ENCODE data around the gene BTG4.
A peak's percentile ranks its signal among the peaks of the same experiment; 100 is the strongest.

The BTG4 gene

DNA sequence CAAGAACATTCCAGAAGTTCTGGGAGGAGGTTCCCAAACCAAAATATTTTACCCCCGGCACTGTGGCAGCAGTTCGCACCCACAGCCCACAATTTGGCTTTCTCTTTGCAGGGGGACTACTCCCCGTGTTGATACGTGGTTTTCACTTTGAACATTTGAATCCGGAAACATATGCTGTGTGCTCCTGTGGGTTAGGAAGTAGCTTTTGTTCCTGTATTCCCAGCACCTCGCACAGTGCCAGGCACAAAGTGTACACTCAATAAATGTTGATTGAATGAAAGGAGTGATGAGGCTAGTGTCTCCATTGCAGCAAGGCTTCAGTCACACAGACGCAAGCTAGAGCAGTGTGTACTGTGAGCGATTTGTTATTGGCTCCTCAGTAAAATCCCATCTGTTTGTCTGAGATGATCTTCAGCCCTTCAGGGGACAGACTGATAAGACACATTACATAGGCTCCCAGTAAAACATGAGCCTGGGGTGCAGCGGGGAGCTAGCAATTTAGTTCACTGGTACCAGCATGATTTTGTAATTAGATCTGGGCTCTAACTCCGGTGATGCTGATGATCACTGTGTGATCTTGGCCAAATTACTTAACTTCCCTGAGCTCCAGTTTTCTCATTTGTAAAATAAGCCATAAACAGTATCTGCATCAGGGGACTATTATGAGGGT, 30.6 kb upstream of the BTG4 start:
- H3K4me3 ChIP-seq (ENCODE audit: low read depth, low read length) = no peak overlapping the region
- no peak for DNase-seq (ENCODE audit: low read depth, low spot score)
- in situ Hi-C loops (cut with HindIII; ENCODE audit: low sequenced_read_pairs) = no loop called here
- TF ChIP-seq, protein P1, sequence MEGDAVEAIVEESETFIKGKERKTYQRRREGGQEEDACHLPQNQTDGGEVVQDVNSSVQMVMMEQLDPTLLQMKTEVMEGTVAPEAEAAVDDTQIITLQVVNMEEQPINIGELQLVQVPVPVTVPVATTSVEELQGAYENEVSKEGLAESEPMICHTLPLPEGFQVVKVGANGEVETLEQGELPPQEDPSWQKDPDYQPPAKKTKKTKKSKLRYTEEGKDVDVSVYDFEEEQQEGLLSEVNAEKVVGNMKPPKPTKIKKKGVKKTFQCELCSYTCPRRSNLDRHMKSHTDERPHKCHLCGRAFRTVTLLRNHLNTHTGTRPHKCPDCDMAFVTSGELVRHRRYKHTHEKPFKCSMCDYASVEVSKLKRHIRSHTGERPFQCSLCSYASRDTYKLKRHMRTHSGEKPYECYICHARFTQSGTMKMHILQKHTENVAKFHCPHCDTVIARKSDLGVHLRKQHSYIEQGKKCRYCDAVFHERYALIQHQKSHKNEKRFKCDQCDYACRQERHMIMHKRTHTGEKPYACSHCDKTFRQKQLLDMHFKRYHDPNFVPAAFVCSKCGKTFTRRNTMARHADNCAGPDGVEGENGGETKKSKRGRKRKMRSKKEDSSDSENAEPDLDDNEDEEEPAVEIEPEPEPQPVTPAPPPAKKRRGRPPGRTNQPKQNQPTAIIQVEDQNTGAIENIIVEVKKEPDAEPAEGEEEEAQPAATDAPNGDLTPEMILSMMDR (IDR thresholded peaks at IDR 0.05; ENCODE audit: low read depth, low read length) = no peak

DNA sequence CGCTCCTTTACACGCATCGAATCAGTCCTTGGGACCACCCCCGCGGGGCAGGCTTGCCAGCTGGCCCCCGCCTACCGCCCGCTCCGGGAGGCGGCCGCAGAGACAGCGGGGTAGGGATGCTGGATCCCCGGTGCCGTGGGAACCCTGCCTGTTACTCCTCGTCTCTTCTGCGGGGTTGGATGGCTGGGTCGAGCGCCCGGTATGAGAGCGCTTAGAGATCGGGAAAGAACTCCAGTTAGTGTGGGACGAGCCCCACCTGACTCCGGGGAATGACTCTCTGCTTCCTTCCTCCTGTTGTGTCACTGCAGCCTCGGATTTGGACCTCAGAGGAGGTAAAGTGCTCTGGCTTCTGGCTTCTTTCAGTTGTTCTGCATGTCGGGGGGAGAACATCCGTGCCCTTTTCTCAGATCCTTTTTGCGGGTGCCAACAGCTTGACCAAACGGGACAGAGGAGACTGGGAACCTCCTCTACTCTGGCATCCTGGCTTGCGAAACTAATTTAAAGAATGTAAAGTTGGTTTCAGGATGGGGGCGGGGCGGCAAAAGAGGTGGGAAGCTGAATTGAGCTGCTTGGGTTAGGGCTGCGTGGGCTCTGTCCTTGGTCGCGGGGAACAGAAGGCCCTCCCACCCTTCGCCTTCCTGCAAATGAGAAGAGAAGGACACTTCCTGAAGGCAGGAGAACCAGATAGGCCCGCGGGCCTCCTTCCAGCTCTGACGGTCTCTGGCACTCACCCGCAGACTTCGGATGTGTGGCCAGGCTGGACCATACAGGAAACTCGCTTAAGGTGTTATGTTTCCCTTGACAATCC, 29.3 kb upstream of the BTG4 start:
- DNase-seq (ENCODE audit: low read depth, low spot score) = peak; percentile 82

DNA sequence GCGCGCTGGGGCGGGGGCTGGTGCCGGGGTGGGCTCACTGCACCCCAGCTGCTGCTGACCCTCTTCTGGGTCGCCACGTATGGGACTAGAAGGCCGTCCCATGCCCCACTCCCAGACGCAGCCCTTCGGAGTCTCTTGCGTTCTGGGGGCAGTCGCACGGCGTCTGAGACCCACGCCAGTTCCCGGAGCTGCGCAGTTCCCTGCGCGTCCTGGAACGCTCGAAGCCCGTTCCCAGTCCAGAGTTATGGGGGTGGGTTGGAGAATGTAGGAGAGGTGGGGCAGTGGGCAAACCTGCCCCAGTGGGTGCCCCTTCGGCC, 28.7 kb upstream of the BTG4 start:
- in situ Hi-C loops (cut with HindIII; ENCODE audit: low sequenced_read_pairs) = no loop called here
- H3K4me3 ChIP-seq (ENCODE audit: low read depth, low read length) = peak overlapping the region; percentile 67
- DNase-seq (ENCODE audit: low read depth, low spot score) = no peak
- TF ChIP-seq, protein P1 (IDR thresholded peaks at IDR 0.05; ENCODE audit: low read depth, low read length) = no peak

More for the DNA sequence above, 29.3 kb upstream of the BTG4 start:
- in situ Hi-C loops (cut with HindIII; ENCODE audit: low sequenced_read_pairs) = no loop called here
- peak overlapping the region; percentile 67 for H3K4me3 ChIP-seq (ENCODE audit: low read depth, low read length)
- TF ChIP-seq, protein P1 (IDR thresholded peaks at IDR 0.05; ENCODE audit: low read depth, low read length) = no peak

DNA sequence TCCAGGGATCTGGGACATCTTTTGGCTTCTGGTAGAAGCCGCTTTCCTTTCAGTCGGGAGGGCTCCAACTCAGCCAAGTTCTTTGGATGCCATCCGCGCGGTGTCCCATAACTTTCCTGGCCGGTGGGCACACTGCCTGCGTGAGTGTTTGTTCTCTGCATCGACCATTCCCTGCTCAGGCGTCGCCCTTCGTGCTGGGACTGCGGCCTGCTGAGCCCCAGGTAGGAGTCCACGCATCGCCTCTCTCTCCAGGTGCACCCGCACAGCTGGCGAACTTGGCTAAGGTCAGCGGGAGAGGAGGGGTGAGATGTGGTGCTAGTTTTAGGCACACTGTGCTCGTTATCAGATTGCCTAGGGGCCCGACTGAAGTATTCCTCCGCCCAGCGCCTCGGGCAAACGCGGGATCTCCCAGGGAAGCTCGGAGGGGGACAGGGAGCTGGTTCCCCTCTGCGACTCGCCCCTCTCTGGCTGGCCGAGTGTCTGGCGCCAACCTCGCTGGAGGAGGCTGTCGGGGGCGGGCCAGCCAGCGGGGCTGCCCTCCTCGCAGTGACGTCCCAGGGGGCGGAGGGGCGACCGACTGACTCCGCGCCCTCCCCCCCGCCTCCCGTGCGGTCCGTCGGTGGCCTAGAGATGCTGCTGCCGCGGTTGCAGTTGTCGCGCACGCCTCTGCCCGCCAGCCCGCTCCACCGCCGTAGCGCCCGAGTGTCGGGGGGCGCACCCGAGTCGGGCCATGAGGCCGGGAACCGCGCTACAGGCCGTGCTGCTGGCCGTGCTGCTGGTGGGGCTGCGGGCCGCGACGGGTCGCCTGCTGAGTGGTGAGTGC, 28.1 kb upstream of the BTG4 start, which contains the start of gene LAYN:
Gene LAYN, plus strand, starts transcription at position 607 of the 823 bp plus-strand sequence. Its CDS starts 124 bp downstream, at position 731.
- peak; percentile 61 for DNase-seq (ENCODE audit: low read depth, low spot score)
- TF ChIP-seq, protein P1 (IDR thresholded peaks at IDR 0.05; ENCODE audit: low read depth, low read length) = no peak
- peak within 1 kb of the TSS; percentile 67 for H3K4me3 ChIP-seq (ENCODE audit: low read depth, low read length)
- in situ Hi-C loops (cut with HindIII; ENCODE audit: low sequenced_read_pairs) = no loop called here

DNA sequence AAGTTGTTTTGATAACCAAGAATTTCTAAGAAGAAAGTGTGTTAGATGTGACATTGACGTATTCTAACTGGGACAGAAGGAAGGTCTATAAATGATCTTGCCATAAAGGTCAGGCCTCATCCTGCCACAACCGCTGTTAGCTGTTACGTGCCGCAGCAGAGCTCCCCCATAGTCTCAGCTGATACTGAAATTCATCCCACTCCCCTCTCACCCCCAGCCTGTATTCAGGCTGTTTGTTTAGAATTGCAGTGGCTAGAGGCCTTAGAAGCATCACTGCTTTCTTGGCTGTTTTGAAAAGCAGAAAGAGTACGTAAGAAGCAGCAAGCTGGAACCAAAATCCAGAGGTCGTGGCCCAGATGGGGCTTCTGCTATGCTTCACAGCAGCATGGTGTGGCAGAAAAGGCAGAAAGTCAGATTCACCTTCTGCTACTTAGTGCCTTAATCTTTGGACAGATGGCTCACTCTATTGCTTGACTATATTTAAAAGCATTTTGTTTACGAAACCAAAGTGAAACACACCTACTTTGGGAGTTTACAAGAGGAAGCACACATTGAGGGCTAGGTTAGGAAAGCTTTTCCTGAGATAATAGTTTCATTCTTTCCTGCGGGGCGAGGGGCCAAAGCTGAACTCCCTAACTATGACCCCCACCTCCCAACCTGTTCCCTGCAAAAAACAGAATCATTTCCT, 27.4 kb upstream of the BTG4 start:
- in situ Hi-C loops (cut with HindIII; ENCODE audit: low sequenced_read_pairs) = no loop called here
- TF ChIP-seq, protein P1 (IDR thresholded peaks at IDR 0.05; ENCODE audit: low read depth, low read length) = no peak
- DNase-seq (ENCODE audit: low read depth, low spot score) = no peak
- peak overlapping the region; percentile 67 for H3K4me3 ChIP-seq (ENCODE audit: low read depth, low read length)
